ENCODE measurements around the gene CHI3L1. TPM values are rescaled to one million over a fixed set of nuclear protein-coding genes. Genes with fewer than 3 reads are reported as not detected.

Gene CHI3L1
- total and polyA plus RNA-seq, 10 of the 15 experiments (the other 5 are each of a cell fraction or from before 2014, with no cell fraction given), result 0.10 to 1.7 (median 0.39) TPM

DNA sequence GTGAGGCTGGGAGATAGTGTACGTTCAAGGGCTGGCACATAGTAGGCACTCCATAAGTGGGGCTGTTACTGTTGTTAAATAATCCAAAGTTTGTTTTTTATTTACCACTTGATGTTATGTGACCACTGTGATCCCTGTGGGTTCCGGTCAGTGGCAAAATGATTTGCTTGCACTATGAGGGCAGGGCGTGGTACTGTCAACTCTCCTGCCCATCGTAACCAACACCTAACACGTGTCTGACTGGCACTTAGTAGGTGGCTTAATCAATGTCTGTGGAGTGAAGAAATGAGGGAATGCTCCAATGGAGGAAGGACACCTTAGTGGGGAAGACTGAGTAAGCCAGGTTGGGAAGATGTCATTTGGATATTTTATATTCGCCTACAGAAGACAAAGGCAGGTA lies 44.4 kb downstream of the CHI3L1 start:
- ATAC-seq (no peak), DNase-seq (ENCODE audit: low read depth, low spot score) (no peak), FAIRE-seq (no peak)
- Histone ChIP-seq H4K20me1 (ENCODE audit: control insufficient read depth, insufficient read depth) (no peaks in the 10 kb centered on the region), H3K27me3 (replicated peaks in 1 of 2; ENCODE audit: control insufficient read depth in 2 of 2, insufficient read depth in 2 of 2, low read length in 1 of 2) (peaks cover 2 to 6% of the 10 kb centered on the region in 2 experiments; a peak in 3 of 4 replicates), H2AFZ (ENCODE audit: control insufficient read depth, low read depth, low read length) (no peak overlapping the region), H3K79me2 (ENCODE audit: control insufficient read depth, insufficient read depth, low read length) (no peaks in the 10 kb centered on the region), H3K9ac (ENCODE audit: control insufficient read depth, insufficient read depth, low read length) (no peak overlapping the region), H3K36me3 (ENCODE audit: control insufficient read depth in 2 of 2, insufficient read depth in 2 of 2, low read length in 1 of 2) (no peaks in the 10 kb centered on the region), H3K4me3 (no peak overlapping the region), H3K4me2 (ENCODE audit: control insufficient read depth, insufficient read depth) (no peak overlapping the region), H3K4me1 (ENCODE audit: control insufficient read depth, insufficient read depth, low read length) (no peaks in the 10 kb centered on the region), H3K27ac (ENCODE audit: control insufficient read depth, insufficient read depth) (no peak overlapping the region), H3K9me3 (replicated peaks; ENCODE audit: control insufficient read depth, insufficient read depth, low read length) (no peaks in the 10 kb centered on the region)
- no TSS peak for BruUV-seq (replicated peaks)
- in situ Hi-C loops (cut with MboI), result no loop called here
- ChIA-PET CTCF (interaction anchor here (1.1 to 1.6 kb wide), 2 partner anchors 30 to 102 kb away, joined by 3 to 4 read pairs; no protein-coding TSS in a partner anchor), SMC1A (ENCODE audit: uncharacterized antibody, unreplicated experiment) (no interaction called here), RAD21 (ENCODE audit: unreplicated experiment) (interaction anchor here (1.8 kb wide), 1 partner anchor 73 kb away, joined by 8 read pairs; no protein-coding TSS in a partner anchor), POLR2A (interaction anchor here (0.7 kb wide), 1 partner anchor 9 kb away, joined by 7 read pairs; no protein-coding TSS in a partner anchor)
- WGBS (ENCODE audit: insufficient coverage, insufficient replicate concordance, low lambda C conversion rate, missing lambda C conversion rate), result 31% methylated on average over 6 of the region's 6 CpGs
- intact Hi-C loops (cut with micrococcal nuclease; ENCODE audit: unreplicated experiment), result no loop called here
- TF ChIP-seq BRCA1 (IDR thresholded peaks at IDR 0.05; ENCODE audit: low read depth, low read length) (no peak), RAD51 (IDR thresholded peaks at IDR 0.05) (no peak), RBBP5 (conservative IDR thresholded peaks at IDR 0.05) (no peak), HDAC6 (IDR thresholded peaks at IDR 0.05; ENCODE audit: unreplicated experiment) (no peak), RAD21 (IDR thresholded peaks at IDR 0.05; ENCODE audit: insufficient read depth, low read depth, low read length) (no peak), KAT2A (conservative IDR thresholded peaks at IDR 0.05; ENCODE audit: control insufficient read depth, low read depth, low read length) (no peak), NR2C2 (IDR thresholded peaks at IDR 0.05; ENCODE audit: borderline replicate concordance, control insufficient read depth, insufficient read length, low read depth) (no peak), IKZF2 (IDR thresholded peaks at IDR 0.05) (no peak), SKIL (IDR thresholded peaks at IDR 0.05; ENCODE audit: low read depth, poor library complexity, severe bottlenecking) (no peak), ZNF384 (IDR thresholded peaks at IDR 0.05; ENCODE audit: borderline replicate concordance, low read depth, low read length) (no peak), EZH2 (IDR thresholded peaks at IDR 0.05; ENCODE audit: borderline replicate concordance, control insufficient read depth, low read depth, low read length) (no peak), MEF2A (IDR thresholded peaks at IDR 0.05; ENCODE audit: insufficient read depth, low read depth, low read length) (no peak), PRDM15 (CRISPR knock-in tag; IDR thresholded peaks at IDR 0.05) (no peak), RB1 (IDR thresholded peaks at IDR 0.05; ENCODE audit: borderline replicate concordance) (no peak)
- TF ChIP-seq, protein P1, sequence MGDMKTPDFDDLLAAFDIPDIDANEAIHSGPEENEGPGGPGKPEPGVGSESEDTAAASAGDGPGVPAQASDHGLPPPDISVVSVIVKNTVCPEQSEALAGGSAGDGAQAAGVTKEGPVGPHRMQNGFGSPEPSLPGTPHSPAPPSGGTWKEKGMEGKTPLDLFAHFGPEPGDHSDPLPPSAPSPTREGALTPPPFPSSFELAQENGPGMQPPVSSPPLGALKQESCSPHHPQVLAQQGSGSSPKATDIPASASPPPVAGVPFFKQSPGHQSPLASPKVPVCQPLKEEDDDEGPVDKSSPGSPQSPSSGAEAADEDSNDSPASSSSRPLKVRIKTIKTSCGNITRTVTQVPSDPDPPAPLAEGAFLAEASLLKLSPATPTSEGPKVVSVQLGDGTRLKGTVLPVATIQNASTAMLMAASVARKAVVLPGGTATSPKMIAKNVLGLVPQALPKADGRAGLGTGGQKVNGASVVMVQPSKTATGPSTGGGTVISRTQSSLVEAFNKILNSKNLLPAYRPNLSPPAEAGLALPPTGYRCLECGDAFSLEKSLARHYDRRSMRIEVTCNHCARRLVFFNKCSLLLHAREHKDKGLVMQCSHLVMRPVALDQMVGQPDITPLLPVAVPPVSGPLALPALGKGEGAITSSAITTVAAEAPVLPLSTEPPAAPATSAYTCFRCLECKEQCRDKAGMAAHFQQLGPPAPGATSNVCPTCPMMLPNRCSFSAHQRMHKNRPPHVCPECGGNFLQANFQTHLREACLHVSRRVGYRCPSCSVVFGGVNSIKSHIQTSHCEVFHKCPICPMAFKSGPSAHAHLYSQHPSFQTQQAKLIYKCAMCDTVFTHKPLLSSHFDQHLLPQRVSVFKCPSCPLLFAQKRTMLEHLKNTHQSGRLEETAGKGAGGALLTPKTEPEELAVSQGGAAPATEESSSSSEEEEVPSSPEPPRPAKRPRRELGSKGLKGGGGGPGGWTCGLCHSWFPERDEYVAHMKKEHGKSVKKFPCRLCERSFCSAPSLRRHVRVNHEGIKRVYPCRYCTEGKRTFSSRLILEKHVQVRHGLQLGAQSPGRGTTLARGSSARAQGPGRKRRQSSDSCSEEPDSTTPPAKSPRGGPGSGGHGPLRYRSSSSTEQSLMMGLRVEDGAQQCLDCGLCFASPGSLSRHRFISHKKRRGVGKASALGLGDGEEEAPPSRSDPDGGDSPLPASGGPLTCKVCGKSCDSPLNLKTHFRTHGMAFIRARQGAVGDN (IDR thresholded peaks at IDR 0.05), result no peak

All from GM12878 (cell line).